Measurements from ENCODE around the gene CGA. TPM values are rescaled to one million over a fixed set of nuclear protein-coding genes. Genes with fewer than 3 reads are reported as not detected.
"Not testable (repeated sequence)": the region's sequence is repeated elsewhere in the genome, so short reads cannot be mapped to it uniquely, and the experiment has no call there.

Gene CGA
- polyA plus RNA-seq (ENCODE audit: insufficient read depth in 1 of 5, insufficient read length in 5 of 5, low replicate concordance in 1 of 5) = 1 to 10 TPM in 1 of 5 donors, under 1 TPM in 1, not detected in 3; 0.53 to 4.6 TPM
- long read RNA-seq, donor 1, transcript CGA-204 (4 exons, 1,010 nt) = major isoform, 159 of 198 reads
- long read RNA-seq, donor 1, partial matches to known transcripts = 32 of 198 reads
- long read RNA-seq, donor 1, other reads (novel, unspliced or antisense) = 0 of 198 reads
- long read RNA-seq, donor 2 = 0 reads
- long read RNA-seq, donor 3, partial matches to known transcripts = 0 of 1 reads
- long read RNA-seq, donor 3, other reads (novel, unspliced or antisense) = 0 of 1 reads
- long read RNA-seq, donor 4 = 0 reads
- long read RNA-seq, donor 5, partial matches to known transcripts = 0 of 4 reads
- long read RNA-seq, donor 5, other reads (novel, unspliced or antisense) = 0 of 4 reads
- long read RNA-seq, donor 6 = 0 reads
- long read RNA-seq, donor 7, partial matches to known transcripts = 0 of 2 reads
- long read RNA-seq, donor 7, other reads (novel, unspliced or antisense) = 0 of 2 reads
- long read RNA-seq, donor 8 = 0 reads

GRCh38 chr6:87095087-87095509, at the start of gene CGA:
CGA (minus strand) TSS chr6:87095106; CDS start chr6:87088200, 6,906 bp downstream.
- no peak for DNase-seq

- not testable (repeated sequence) for DNase-seq
Measured at GRCh38 chr6:87139927-87140326, 45.0 kb upstream of the CGA start.

GRCh38 chr6:87139236-87139635, 44.3 kb upstream of the CGA start:
- DNase-seq = no peak

- no peak for DNase-seq
Measured at GRCh38 chr6:87136963-87137362, 42.1 kb upstream of the CGA start.

- no peak for DNase-seq
Measured at GRCh38 chr6:87127737-87128136, 32.8 kb upstream of the CGA start.

- DNase-seq = no peak
Measured at GRCh38 chr6:87126501-87126900, 31.6 kb upstream of the CGA start.

- DNase-seq = no peak
Measured at GRCh38 chr6:87124074-87124473, 29.2 kb upstream of the CGA start.

- no peak for DNase-seq
Measured at GRCh38 chr6:87122477-87122876, 27.6 kb upstream of the CGA start.

GRCh38 chr6:87118054-87118453, 23.1 kb upstream of the CGA start:
- no peak for DNase-seq

GRCh38 chr6:87116922-87117321, 22.0 kb upstream of the CGA start:
- DNase-seq = no peak

GRCh38 chr6:87115402-87116135, 20.7 kb upstream of the CGA start:
- no peak for DNase-seq

GRCh38 chr6:87110636-87111035, 15.7 kb upstream of the CGA start:
- no peak for DNase-seq

- DNase-seq = no peak
Measured at GRCh38 chr6:87105823-87106222, 10.9 kb upstream of the CGA start.

GRCh38 chr6:87104667-87105066, 9.8 kb upstream of the CGA start:
- no peak for DNase-seq

GRCh38 chr6:87103977-87104601, 9.2 kb upstream of the CGA start:
- no peak for DNase-seq

- no peak for DNase-seq
Measured at GRCh38 chr6:87102151-87102621, 7.3 kb upstream of the CGA start.

GRCh38 chr6:87101067-87101466, 6.2 kb upstream of the CGA start:
- no peak for DNase-seq

- DNase-seq = no peak
Measured at GRCh38 chr6:87100216-87100615, 5.3 kb upstream of the CGA start.

- DNase-seq = no peak
Measured at GRCh38 chr6:87099472-87099871, 4.6 kb upstream of the CGA start.

GRCh38 chr6:87094576-87094975, 330 bp downstream of the CGA start:
- DNase-seq = no peak

- DNase-seq = no peak
Measured at GRCh38 chr6:87093651-87094050, 1.3 kb downstream of the CGA start.

GRCh38 chr6:87093199-87093598, 1.7 kb downstream of the CGA start:
- DNase-seq = no peak
